HG03354 (cell line): ENCODE data around the gene SPON1.
A peak's percentile ranks its signal among the peaks of the same experiment; 100 is the strongest.

Source experiments
- ATAC-seq: cut with Tn5 transposase; IDR thresholded peaks from one replicate; pipeline ENCODE4 v1.9.1; 2021; ENCODE audit warnings: mild to moderate bottlenecking; ENCODE audit not compliant: unreplicated experiment, poor library complexity, severe bottlenecking

The SPON1 gene

DNA sequence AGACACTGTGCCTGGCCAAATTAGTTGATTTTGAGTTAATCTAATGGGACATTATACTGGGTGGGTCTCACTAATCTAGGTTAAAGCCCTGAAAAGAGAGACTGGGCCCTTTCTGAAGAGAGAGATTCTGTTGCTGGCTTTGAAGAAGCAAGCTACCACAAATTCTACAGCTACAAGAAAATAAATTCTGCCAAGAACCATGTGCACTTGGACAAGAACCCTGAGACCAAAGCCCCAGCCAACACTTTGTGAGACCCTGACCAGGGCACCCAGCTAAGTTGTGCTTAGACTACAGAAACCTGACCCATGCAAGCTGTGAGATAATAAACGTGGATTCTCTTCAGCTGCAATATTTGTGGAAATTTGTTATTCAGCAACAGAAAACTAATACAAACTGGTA is 20.1 kb upstream of the SPON1 start:
- ATAC-seq = no peak

- ATAC-seq = no peak
These were observed 19.5 kb upstream of the SPON1 start for GRCh38 chr11:13942971-13943381.

DNA sequence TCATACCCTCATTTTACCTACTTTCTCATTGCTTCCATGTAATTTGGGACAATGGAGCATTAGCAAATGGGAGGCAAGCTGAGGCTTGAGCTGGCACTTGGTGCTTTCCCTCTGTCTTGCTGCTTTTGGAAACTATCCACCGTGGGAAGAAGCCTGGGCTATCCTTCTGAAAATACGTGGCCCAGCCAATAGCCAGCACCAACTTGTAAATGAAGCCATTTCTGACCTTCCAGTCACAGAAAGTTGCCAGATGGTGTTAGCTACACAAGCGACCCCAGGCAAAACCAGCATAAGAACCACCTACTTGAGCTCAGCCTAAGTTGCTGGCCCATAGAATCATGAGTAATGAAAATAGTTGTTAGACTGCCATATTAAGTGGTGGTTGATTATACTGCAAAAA is 18.5 kb upstream of the SPON1 start:
- ATAC-seq = no peak

- ATAC-seq = no peak
These were observed 17.6 kb upstream of the SPON1 start for GRCh38 chr11:13944911-13945425.

GRCh38 chr11:13947379-13947778 is 15.1 kb upstream of the SPON1 start:
- no peak for ATAC-seq

- no peak for ATAC-seq
These were observed 12.6 kb upstream of the SPON1 start for GRCh38 chr11:13949876-13950275.

GRCh38 chr11:13952221-13952620 is 10.3 kb upstream of the SPON1 start:
- no peak for ATAC-seq

DNA sequence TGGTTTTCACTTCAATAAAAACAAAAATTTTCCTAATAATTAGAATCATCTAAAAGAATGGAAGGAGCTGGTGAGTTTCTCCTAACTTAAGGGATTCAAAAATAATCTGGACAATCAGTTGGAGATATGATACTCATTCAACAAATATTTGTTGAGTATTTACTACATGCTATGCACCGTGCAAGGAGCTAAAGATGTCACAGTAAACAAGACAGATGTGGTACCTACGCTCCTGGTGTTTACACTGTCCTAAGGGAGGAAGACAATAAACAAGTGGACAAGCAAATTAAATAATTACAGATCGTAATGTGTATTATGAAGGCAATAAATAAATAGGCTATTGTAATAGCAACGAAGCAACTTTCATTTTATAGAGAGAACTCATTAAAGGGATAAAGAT is 9.9 kb upstream of the SPON1 start:
- ATAC-seq = no peak

DNA sequence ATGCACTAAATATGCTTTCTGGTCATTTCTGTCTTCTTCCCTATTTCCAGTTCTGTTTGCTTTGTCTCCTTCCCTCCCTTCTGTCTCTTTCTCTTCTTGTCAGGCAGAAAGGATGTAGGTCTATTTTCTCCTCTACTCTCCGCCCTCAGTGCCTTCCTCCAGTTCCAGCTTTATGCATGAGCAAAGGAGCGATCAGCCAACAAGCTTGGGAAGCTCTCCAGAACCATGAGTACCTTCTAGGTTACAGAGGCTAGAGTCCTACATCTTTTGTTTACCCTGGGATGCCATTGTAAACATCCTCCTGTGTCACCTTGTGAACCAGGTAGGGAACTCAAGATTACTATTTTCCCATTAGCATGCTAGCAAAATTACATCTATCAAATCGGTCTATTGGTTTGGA is 7.9 kb upstream of the SPON1 start:
- no peak for ATAC-seq

DNA sequence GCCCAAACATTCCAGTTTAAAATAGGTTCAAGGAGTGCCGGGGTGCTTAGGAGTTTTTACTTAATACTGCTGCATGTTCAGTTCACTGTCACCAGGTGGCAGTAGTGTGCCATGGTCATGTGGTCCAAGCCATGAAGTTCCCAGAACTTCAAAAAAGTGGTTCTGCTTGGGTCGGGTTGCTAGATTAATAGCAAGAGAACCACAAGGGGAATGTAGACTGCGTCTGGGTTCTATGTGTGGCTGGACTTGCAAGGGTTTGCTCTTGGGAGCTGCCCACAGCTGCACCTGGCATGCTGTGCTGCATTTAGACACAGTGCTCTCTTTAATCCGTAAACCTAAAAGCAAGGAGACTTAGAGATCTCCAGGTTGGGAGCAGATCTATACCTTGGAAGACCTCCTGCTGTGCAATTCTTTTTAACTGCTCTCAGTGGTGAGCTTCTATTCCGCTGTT is 6.5 kb upstream of the SPON1 start:
- ATAC-seq = peak; percentile 66

DNA sequence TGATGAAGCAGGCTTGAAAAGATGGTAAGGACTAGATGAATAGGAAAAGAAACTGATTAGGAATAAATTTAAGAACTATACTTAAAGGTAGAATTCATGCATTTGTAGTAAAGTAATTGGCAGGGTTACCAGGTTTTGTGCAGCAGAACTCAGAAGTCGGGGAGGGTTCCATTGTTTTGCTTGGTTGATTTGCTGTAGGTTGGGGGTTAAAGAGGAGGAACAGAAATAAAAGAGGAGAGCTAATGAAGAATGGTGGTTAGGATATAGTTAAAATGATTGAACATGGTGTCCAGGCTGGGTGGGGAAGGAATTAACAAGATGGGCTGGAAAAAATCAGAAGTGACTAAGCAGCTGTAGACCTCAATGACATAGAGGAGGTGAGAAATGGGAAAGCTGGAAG is 5.5 kb upstream of the SPON1 start:
- no peak for ATAC-seq

GRCh38 chr11:13958641-13959400 is 3.7 kb upstream of the SPON1 start:
- no peak for ATAC-seq

GRCh38 chr11:13962198-13962561 is 343 bp upstream of the SPON1 start:
- no peak for ATAC-seq

- ATAC-seq = no peak
These were observed 836 bp downstream of the SPON1 start for GRCh38 chr11:13963169-13963948.

- no peak for ATAC-seq
These were observed 1.6 kb downstream of the SPON1 start for GRCh38 chr11:13963949-13964770.

DNA sequence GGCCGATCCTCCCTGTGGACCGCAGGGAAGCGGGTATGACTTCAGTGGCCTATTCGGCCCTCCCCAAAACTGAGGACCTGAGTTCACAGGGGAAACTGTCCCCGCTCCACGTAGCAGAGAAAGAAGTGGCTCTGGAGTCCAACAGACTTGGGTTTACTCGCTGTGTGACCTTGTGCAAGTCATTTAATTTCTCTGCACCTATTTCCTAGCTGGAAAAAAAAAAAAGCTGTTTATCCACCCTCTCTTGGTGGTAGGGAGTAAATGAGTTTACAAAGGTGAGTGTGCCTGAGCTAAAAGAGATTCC is 2.2 kb downstream of the SPON1 start:
- no peak for ATAC-seq

- no peak for ATAC-seq
These were observed 2.8 kb downstream of the SPON1 start for GRCh38 chr11:13965337-13965736.

- no peak for ATAC-seq
These were observed 3.5 kb downstream of the SPON1 start for GRCh38 chr11:13966013-13966412.

DNA sequence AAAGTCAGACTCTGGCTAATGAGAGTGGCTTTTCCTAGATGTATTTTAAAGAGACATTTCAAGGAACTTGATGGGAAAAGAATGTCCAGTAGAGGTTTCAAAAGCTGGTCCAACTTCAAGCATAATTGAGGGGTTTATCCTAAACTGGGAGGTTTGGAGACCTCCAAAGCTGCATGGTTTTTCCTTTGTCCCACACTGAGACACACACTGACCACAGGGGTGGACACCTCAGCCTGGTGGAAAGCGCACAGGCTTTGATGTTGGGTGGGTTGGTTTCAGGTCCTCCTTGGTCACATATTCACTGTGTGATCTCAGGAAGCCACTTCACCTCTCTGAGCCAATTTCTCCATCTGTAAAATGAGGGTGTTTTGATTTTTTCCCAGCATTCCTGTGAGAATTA is 4.0 kb downstream of the SPON1 start:
- no peak for ATAC-seq

DNA sequence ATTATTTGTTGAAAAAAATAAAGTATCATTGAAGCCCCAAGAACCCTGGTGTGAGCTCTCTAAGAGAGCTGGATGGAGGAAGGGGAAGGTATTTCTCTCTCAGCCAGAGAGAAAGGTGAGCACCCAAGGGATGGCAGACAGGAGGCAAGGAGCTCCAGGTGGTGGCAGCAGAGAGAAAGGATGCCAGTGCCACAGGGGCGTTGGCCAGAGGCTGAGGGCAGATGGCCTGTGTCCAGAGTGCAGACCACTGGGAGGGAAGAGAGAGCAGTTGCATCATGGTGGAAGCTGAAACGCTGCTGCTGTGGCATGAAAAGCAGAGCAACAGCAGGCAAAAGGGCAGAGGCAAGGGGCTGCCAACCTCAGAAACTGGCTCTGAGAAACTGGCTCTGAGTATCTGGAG is 8.5 kb downstream of the SPON1 start:
- no peak for ATAC-seq
